ENCODE data around the gene PHYKPL.

PHYKPL gene

DNA sequence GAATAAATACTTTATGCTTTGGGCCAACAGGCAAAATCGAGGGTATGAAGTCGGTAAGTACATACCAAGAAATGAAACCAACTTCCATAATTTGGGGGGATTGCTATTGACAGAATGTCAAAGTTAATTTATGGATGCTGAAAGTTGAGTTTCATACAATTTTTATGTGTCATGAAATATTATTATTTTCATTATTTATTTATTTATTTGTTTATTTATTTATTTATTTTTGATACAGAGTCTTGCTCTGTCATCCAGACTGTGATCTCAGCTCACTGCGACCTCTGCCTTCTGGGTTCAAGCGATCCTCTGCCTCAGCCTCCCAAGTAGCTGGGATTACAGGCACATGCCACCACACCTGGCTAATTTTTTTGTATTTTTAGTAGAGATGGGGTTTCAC, 40.9 kb downstream of the PHYKPL start:
- no peaks in the 10 kb centered on the region for H3K4me1 ChIP-seq (ENCODE audit: control insufficient read depth, insufficient read depth, low read length)
- no peak overlapping the region for H3K27ac ChIP-seq (ENCODE audit: low read length)
- H3K9me3 ChIP-seq (ENCODE audit: control insufficient read depth in 2 of 2, low read length in 2 of 2), result no peaks in the 10 kb centered on the region
- H3K4me3 ChIP-seq (ENCODE audit: low read length in 2 of 2), result no peak overlapping the region
- H3K27me3 ChIP-seq (ENCODE audit: control insufficient read depth in 1 of 2, insufficient read depth in 2 of 2, low read length in 2 of 2), result peaks cover 0 to 17% of the 10 kb centered on the region in 2 donors
- no peak overlapping the region for H3K9ac ChIP-seq (ENCODE audit: low read length in 2 of 2)
- no peaks in the 10 kb centered on the region for H3K36me3 ChIP-seq (ENCODE audit: control insufficient read depth in 2 of 2, insufficient read depth in 2 of 2, low read length in 2 of 2)

DNA sequence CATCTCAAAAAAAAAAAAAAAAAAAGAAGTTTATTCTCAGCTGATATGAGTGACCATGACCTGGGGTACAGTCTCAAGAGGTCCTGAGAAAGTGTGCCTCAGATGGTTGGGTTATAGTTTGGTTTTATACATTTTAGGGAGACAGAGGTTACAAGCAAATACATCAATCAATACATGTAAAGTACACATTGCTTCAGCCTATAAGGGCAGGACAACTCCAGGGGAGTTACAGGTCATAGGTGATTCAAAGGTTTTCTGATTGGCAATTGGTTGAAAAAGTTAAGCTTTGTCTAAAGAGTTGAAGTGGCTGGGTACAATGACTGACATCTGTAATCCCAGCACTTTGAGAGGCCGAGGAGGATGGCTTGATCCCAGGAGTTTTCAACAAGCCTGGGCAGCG, 43.2 kb downstream of the PHYKPL start:
- no peak overlapping the region for H3K9ac ChIP-seq (ENCODE audit: low read length in 2 of 2)
- H3K4me3 ChIP-seq (ENCODE audit: low read length in 2 of 2), result no peak overlapping the region
- peaks cover 0 to 11% of the 10 kb centered on the region in 2 donors for H3K27me3 ChIP-seq (ENCODE audit: control insufficient read depth in 1 of 2, insufficient read depth in 2 of 2, low read length in 2 of 2)
- no peak overlapping the region for H3K27ac ChIP-seq (ENCODE audit: low read length)
- H3K9me3 ChIP-seq (ENCODE audit: control insufficient read depth in 2 of 2, low read length in 2 of 2), result no peaks in the 10 kb centered on the region
- H3K36me3 ChIP-seq (ENCODE audit: control insufficient read depth in 2 of 2, insufficient read depth in 2 of 2, low read length in 2 of 2), result no peaks in the 10 kb centered on the region
- H3K4me1 ChIP-seq (ENCODE audit: control insufficient read depth, insufficient read depth, low read length), result no peaks in the 10 kb centered on the region

DNA sequence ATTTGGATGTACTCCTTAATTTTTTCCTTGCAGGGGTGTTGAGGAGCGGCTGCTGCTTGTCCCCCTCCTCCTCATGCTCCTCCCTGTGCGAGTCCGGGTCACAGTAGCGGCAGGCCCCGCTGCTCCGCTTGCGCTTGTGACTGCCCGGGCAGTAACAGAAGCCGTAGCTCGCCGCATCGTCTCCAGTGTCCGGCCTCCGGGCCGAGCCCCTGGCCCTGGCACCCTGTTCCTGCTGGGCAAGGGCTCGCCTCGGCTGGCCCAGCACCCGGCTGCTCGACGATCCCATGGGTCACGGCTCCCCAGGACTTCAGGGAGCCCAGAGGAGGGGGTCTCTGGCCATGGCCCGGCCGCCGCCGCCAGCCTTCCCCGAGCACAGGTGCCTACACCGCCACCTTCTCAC, 45.6 kb downstream of the PHYKPL start, which contains the start of gene GMCL2:
Gene GMCL2, minus strand, starts transcription at position 358 of the 400 bp plus-strand sequence. Its CDS starts 72 bp downstream, at position 286.
- H3K36me3 ChIP-seq (ENCODE audit: control insufficient read depth in 2 of 2, insufficient read depth in 2 of 2, low read length in 2 of 2), result no peaks in the 10 kb centered on the region
- no peak within 1 kb of the TSS for H3K27ac ChIP-seq (ENCODE audit: low read length)
- peaks cover 0 to 3% of the 10 kb centered on the region in 2 donors for H3K27me3 ChIP-seq (ENCODE audit: control insufficient read depth in 1 of 2, insufficient read depth in 2 of 2, low read length in 2 of 2)
- no peaks in the 10 kb centered on the region for H3K4me1 ChIP-seq (ENCODE audit: control insufficient read depth, insufficient read depth, low read length)
- H3K4me3 ChIP-seq (ENCODE audit: low read length in 2 of 2), result no peak within 1 kb of the TSS
- H3K9ac ChIP-seq (ENCODE audit: low read length in 2 of 2), result no peak within 1 kb of the TSS
- no peaks in the 10 kb centered on the region for H3K9me3 ChIP-seq (ENCODE audit: control insufficient read depth in 2 of 2, low read length in 2 of 2)

DNA sequence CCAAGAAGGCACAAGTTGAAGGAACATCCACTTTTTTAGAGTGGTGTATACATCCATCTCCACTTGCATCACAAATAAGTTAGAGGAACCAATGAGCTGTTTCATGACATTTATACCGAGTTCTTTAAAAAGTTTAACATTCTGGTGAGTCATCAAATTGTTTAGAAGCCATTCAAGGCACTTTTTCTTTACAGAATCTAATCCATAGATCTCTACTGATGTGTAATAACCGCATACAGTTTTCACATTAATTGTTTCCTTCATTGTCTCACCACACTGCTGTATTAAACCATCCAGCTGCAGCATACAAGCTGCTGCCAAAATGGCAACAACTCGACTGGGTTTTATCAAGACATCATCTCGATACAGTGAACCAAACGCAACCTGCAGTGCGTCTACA, 46.2 kb downstream of the PHYKPL start:
- peaks cover 0 to 3% of the 10 kb centered on the region in 2 donors for H3K27me3 ChIP-seq (ENCODE audit: control insufficient read depth in 1 of 2, insufficient read depth in 2 of 2, low read length in 2 of 2)

DNA sequence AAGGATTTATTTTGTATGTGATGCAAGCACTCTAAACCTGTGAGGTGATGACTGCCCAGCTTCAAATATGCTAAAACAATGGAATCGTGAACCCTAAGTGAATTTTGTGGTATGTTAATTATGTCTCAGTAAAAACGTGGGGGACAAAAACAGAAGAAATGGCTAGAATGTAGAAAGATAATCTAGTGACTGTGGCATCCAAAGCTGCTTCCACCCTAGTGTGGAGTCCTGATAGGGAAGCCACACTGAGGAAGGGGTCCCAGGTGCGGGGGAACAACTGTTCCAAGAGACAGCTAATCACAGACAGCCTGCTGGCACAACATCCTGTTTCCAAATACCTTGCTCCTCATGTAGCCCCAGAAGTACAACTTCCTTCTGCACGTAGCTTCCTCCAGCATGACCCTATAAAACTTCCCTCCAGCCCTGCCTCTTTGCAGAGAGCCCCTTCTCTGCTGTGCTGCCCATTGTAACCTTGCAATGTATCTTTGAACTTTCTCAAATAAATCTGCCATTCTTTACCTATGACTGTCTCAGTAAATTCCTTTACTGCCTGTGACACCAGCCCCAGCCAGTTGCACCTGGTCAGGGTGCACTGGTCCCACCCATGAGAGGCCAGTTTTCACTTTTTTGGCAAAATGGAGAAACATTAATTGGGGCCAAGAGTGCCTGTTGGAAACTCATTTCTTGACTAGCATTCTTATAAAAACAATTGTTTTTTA, 50.3 kb downstream of the PHYKPL start:
- peaks cover 0 to 3% of the 10 kb centered on the region in 2 donors for H3K27me3 ChIP-seq (ENCODE audit: control insufficient read depth in 1 of 2, insufficient read depth in 2 of 2, low read length in 2 of 2)
- H3K4me3 ChIP-seq (ENCODE audit: low read length in 2 of 2), result no peak overlapping the region
- H3K27ac ChIP-seq (ENCODE audit: low read length), result no peak overlapping the region
- H3K9me3 ChIP-seq (ENCODE audit: control insufficient read depth in 2 of 2, low read length in 2 of 2), result peaks cover 0 to 4% of the 10 kb centered on the region in 2 donors
- H3K9ac ChIP-seq (ENCODE audit: low read length in 2 of 2), result no peak overlapping the region
- no peaks in the 10 kb centered on the region for H3K4me1 ChIP-seq (ENCODE audit: control insufficient read depth, insufficient read depth, low read length)
- no peaks in the 10 kb centered on the region for H3K36me3 ChIP-seq (ENCODE audit: control insufficient read depth in 2 of 2, insufficient read depth in 2 of 2, low read length in 2 of 2)

More for the DNA sequence above, 46.2 kb downstream of the PHYKPL start:
- Histone ChIP-seq H3K4me1 (ENCODE audit: control insufficient read depth, insufficient read depth, low read length) (no peaks in the 10 kb centered on the region), H3K36me3 (ENCODE audit: control insufficient read depth in 2 of 2, insufficient read depth in 2 of 2, low read length in 2 of 2) (no peaks in the 10 kb centered on the region), H3K4me3 (ENCODE audit: low read length in 2 of 2) (no peak overlapping the region), H3K9me3 (ENCODE audit: control insufficient read depth in 2 of 2, low read length in 2 of 2) (no peaks in the 10 kb centered on the region), H3K9ac (ENCODE audit: low read length in 2 of 2) (no peak overlapping the region), H3K27ac (ENCODE audit: low read length) (no peak overlapping the region)

DNA sequence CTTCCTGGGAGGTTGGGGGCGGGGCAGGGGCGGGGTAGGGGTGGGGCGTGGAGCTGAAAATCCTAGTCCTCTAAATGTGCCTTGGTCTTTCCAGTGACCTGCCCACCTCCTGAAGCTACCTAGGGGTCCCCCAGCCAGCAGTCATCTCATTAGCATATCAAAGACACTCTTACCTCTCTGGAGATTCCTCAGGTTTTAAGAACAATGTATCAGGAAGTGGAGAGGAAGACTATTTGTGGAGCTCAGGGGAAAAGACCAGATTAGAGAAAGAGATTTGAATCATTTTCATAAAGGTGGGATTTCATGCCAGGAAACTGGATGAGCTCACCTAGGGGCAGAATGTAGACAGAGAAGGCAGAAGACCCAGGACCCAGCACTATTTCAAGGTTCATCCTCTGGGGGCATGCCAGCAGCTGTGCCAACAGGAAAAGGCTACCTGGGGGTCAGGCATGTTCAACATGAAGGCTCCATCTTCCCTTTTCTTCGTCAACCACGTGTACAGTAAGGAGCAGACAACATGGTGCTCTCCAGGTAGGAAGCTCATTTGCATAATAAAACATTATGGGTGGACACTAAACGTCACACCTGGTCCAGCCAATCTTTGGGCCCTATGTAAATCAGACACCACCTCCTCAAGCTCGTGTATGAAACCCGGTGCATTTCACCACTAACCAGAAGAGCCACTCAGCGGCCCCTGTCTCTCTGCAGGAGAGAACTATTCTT, 52.3 kb downstream of the PHYKPL start:
- Histone ChIP-seq H3K4me1 (ENCODE audit: control insufficient read depth, insufficient read depth, low read length) (no peaks in the 10 kb centered on the region), H3K9ac (ENCODE audit: low read length in 2 of 2) (no peak overlapping the region), H3K27me3 (ENCODE audit: control insufficient read depth in 1 of 2, insufficient read depth in 2 of 2, low read length in 2 of 2) (peaks cover 0 to 3% of the 10 kb centered on the region in 2 donors), H3K4me3 (ENCODE audit: low read length in 2 of 2) (no peak overlapping the region), H3K9me3 (ENCODE audit: control insufficient read depth in 2 of 2, low read length in 2 of 2) (peaks cover 0 to 4% of the 10 kb centered on the region in 2 donors), H3K36me3 (ENCODE audit: control insufficient read depth in 2 of 2, insufficient read depth in 2 of 2, low read length in 2 of 2) (no peaks in the 10 kb centered on the region), H3K27ac (ENCODE audit: low read length) (no peak overlapping the region)

DNA sequence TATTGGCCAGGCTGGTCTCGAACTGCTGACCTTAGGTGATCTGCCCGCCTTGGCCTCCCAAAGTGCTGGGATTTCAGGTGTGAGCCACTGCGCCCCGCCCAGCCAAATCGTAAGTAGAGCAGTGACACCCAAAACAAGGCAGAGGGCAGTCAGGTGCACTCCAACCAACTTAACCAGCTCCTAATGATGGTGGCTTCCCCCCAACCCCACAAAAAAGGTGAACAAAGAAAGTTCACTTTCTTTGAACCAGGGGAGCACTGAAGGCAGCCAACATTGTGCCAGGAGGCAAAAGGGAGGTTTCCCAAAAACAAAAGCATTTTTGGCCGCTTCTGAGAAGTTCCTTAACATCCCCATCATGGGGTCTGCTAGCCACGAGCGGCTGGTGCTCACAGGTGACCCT, 55.0 kb downstream of the PHYKPL start:
- Histone ChIP-seq H3K9me3 (ENCODE audit: control insufficient read depth in 2 of 2, low read length in 2 of 2) (peaks cover 0 to 4% of the 10 kb centered on the region in 2 donors), H3K36me3 (ENCODE audit: control insufficient read depth in 2 of 2, insufficient read depth in 2 of 2, low read length in 2 of 2) (no peaks in the 10 kb centered on the region)

DNA sequence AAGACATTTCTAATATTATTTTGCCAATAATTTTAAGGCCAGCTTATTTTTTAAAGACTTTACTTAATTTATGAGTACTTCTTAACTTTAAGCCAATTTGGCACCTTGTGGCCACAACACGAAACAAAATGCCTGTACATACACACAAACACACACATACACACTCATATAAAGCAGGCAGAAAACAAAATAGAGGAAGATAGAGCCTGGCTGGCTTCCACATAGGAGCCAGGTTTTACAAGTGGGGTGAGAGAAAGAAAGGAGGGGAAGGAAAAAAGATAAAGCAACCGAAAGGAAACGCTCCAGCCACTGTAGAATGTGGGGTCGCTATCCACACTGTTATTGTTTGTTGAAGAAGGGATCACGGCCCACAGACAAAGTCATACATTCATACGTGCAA, 55.8 kb downstream of the PHYKPL start:
- Histone ChIP-seq H3K9ac (ENCODE audit: low read length in 2 of 2) (no peak overlapping the region), H3K4me3 (ENCODE audit: low read length in 2 of 2) (no peak overlapping the region)

More for the DNA sequence above, 55.0 kb downstream of the PHYKPL start:
- H3K9ac ChIP-seq (ENCODE audit: low read length in 2 of 2), result no peak overlapping the region
- no peak overlapping the region for H3K27ac ChIP-seq (ENCODE audit: low read length)
- peaks cover 0 to 3% of the 10 kb centered on the region in 2 donors for H3K27me3 ChIP-seq (ENCODE audit: control insufficient read depth in 1 of 2, insufficient read depth in 2 of 2, low read length in 2 of 2)
- no peak overlapping the region for H3K4me3 ChIP-seq (ENCODE audit: low read length in 2 of 2)
- H3K4me1 ChIP-seq (ENCODE audit: control insufficient read depth, insufficient read depth, low read length), result no peaks in the 10 kb centered on the region

DNA sequence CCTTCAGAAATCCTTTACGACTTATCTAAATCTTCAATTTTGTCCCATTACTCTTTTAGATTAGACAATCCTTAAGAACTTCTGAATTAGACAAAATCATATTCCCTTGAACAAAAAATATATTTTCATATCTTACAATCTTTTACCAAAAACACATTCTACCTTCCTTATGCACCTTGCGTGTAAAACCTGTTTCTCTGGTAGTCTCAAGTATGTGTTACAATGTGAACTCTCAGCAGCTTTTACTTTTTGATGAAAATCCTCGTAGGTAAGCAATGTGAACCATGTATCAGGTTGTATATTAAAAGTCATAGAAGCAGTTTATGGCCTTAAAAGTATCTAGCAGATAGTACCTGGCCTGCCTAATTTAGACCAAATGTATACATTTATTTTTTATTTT, 58.1 kb downstream of the PHYKPL start:
- Histone ChIP-seq H3K27ac (ENCODE audit: low read length) (no peak overlapping the region), H3K27me3 (ENCODE audit: control insufficient read depth in 1 of 2, insufficient read depth in 2 of 2, low read length in 2 of 2) (no peaks in the 10 kb centered on the region), H3K9ac (ENCODE audit: low read length in 2 of 2) (no peak overlapping the region), H3K4me1 (ENCODE audit: control insufficient read depth, insufficient read depth, low read length) (no peaks in the 10 kb centered on the region), H3K9me3 (ENCODE audit: control insufficient read depth in 2 of 2, low read length in 2 of 2) (peaks cover 0 to 1% of the 10 kb centered on the region in 2 donors), H3K4me3 (ENCODE audit: low read length in 2 of 2) (no peak overlapping the region), H3K36me3 (ENCODE audit: control insufficient read depth in 2 of 2, insufficient read depth in 2 of 2, low read length in 2 of 2) (no peaks in the 10 kb centered on the region)

More for the DNA sequence above, 55.8 kb downstream of the PHYKPL start:
- H3K27ac ChIP-seq (ENCODE audit: low read length), result no peak overlapping the region
- H3K9me3 ChIP-seq (ENCODE audit: control insufficient read depth in 2 of 2, low read length in 2 of 2), result peaks cover 0 to 4% of the 10 kb centered on the region in 2 donors
- H3K36me3 ChIP-seq (ENCODE audit: control insufficient read depth in 2 of 2, insufficient read depth in 2 of 2, low read length in 2 of 2), result no peaks in the 10 kb centered on the region
- H3K4me1 ChIP-seq (ENCODE audit: control insufficient read depth, insufficient read depth, low read length), result no peaks in the 10 kb centered on the region
- H3K27me3 ChIP-seq (ENCODE audit: control insufficient read depth in 1 of 2, insufficient read depth in 2 of 2, low read length in 2 of 2), result peaks cover 0 to 3% of the 10 kb centered on the region in 2 donors

DNA sequence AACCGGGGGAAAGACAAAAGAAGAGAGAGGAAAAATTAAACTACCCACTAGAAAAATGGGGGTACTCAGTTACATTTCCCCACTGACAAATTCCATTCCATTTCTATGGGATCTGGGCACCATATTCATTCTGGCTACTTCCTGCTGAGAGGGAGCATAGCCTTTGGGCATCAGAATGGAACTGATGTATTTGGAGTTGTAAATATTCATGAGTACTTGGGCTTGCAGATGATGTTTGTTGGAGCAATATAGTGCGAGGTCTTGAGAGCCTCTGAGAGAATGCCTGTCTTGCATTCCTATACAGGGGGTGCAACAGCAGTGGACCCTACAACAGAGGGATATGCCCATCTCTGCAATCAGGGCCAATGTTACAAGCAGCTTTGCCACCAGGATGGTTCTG, 62.1 kb downstream of the PHYKPL start:
- Histone ChIP-seq H3K9me3 (ENCODE audit: control insufficient read depth in 2 of 2, low read length in 2 of 2) (no peaks in the 10 kb centered on the region), H3K27me3 (ENCODE audit: control insufficient read depth in 1 of 2, insufficient read depth in 2 of 2, low read length in 2 of 2) (peaks cover 7 to 9% of the 10 kb centered on the region in 2 donors), H3K4me3 (ENCODE audit: low read length in 2 of 2) (no peak overlapping the region), H3K36me3 (ENCODE audit: control insufficient read depth in 2 of 2, insufficient read depth in 2 of 2, low read length in 2 of 2) (no peaks in the 10 kb centered on the region), H3K9ac (ENCODE audit: low read length in 2 of 2) (no peak overlapping the region), H3K27ac (ENCODE audit: low read length) (no peak overlapping the region), H3K4me1 (ENCODE audit: control insufficient read depth, insufficient read depth, low read length) (no peaks in the 10 kb centered on the region)

DNA sequence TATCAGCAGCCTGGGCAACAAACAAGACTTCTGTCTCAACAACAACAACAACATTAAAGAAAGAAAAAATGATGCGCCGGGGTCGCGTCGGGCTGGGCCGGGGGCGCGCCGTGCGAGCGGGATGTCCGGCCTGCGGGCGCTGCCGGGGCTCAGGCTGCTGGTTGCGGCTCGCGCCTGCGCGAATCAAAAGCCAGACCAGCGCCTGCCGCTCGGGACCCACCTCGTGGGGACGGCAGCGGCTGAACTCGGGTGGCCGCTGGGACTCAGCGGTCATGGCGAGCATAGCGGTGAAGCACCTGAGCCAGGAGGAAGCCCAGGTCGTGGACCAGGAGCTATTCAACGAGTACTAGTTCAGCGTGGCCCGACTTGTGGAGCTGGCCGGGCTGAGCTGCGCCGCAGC, 67.0 kb downstream of the PHYKPL start:
- no peak overlapping the region for H3K27ac ChIP-seq (ENCODE audit: low read length)
- peaks cover 23 to 28% of the 10 kb centered on the region in 2 donors for H3K27me3 ChIP-seq (ENCODE audit: control insufficient read depth in 1 of 2, insufficient read depth in 2 of 2, low read length in 2 of 2)

More for the DNA sequence above, 67.0 kb downstream of the PHYKPL start:
- H3K4me1 ChIP-seq (ENCODE audit: control insufficient read depth, insufficient read depth, low read length), result peaks cover 5% of the 10 kb centered on the region
- H3K9ac ChIP-seq (ENCODE audit: low read length in 2 of 2), result no peak overlapping the region
- no peak overlapping the region for H3K4me3 ChIP-seq (ENCODE audit: low read length in 2 of 2)
- H3K9me3 ChIP-seq (ENCODE audit: control insufficient read depth in 2 of 2, low read length in 2 of 2), result no peaks in the 10 kb centered on the region
- H3K36me3 ChIP-seq (ENCODE audit: control insufficient read depth in 2 of 2, insufficient read depth in 2 of 2, low read length in 2 of 2), result no peaks in the 10 kb centered on the region
